ENCODE measurements around the gene RPL7L1. TPM values are rescaled to one million over a fixed set of nuclear protein-coding genes. Genes with fewer than 3 reads are reported as not detected.

RPL7L1 gene
- total RNA-seq, 1 experiment from 2014 or later = 103 TPM

DNA sequence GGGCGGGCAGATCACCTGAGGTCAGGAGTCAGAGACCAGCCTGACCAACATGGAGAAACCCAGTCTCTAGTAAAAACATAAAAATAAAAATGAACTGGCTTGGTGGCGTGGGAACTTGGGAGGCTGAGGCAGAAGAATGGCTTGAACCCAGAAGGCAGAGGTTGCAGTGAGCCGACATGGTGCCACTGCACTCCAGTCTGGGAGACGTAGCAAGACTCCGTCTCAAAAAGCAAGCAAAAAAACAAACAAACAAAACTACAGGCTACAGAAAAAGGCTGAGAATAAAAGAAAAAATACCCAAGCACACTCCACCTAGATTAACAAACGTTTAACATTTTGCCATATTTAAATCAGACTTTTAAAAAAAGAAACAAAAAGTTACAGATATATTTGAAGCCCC, 42.4 kb downstream of the RPL7L1 start:
- Mint-ChIP-seq H3K27me3 (ENCODE audit: insufficient read depth, unreplicated experiment) (no peaks in the 10 kb centered on the region), H3K4me1 (ENCODE audit: low read depth, unreplicated experiment) (no peaks in the 10 kb centered on the region), H3K4me3 (ENCODE audit: unreplicated experiment) (no peak overlapping the region), H3K36me3 (ENCODE audit: insufficient read depth, unreplicated experiment) (no peaks in the 10 kb centered on the region), H3K27ac (ENCODE audit: unreplicated experiment) (no peak overlapping the region), H3K9me3 (ENCODE audit: unreplicated experiment) (no peaks in the 10 kb centered on the region)
- Histone ChIP-seq H3K27me3 (replicated peaks; ENCODE audit: control insufficient read depth, insufficient read depth, low read length) (no peaks in the 10 kb centered on the region), H3K4me1 (no peaks in the 10 kb centered on the region), H3K4me3 (ENCODE audit: low read depth, low read length) (no peak overlapping the region), H3K36me3 (ENCODE audit: control insufficient read depth, insufficient read depth, low read length) (no peaks in the 10 kb centered on the region), H3K9me3 (no peaks in the 10 kb centered on the region)
- DNase-seq = no peak
- CTCF ChIA-PET = no interaction called here
- TF ChIP-seq, protein P1, sequence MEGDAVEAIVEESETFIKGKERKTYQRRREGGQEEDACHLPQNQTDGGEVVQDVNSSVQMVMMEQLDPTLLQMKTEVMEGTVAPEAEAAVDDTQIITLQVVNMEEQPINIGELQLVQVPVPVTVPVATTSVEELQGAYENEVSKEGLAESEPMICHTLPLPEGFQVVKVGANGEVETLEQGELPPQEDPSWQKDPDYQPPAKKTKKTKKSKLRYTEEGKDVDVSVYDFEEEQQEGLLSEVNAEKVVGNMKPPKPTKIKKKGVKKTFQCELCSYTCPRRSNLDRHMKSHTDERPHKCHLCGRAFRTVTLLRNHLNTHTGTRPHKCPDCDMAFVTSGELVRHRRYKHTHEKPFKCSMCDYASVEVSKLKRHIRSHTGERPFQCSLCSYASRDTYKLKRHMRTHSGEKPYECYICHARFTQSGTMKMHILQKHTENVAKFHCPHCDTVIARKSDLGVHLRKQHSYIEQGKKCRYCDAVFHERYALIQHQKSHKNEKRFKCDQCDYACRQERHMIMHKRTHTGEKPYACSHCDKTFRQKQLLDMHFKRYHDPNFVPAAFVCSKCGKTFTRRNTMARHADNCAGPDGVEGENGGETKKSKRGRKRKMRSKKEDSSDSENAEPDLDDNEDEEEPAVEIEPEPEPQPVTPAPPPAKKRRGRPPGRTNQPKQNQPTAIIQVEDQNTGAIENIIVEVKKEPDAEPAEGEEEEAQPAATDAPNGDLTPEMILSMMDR (IDR thresholded peaks at IDR 0.05; ENCODE audit: insufficient read depth in 1 of 2, low read depth in 1 of 2, low read length in 1 of 2, severe bottlenecking in 1 of 2, unreplicated experiment in 1 of 2) = no peak
- POLR2A ChIA-PET = interaction anchor here (0.7 kb wide), 1 partner anchor 71 kb away, joined by 4 read pairs; no protein-coding TSS in a partner anchor
- intact Hi-C loops (cut with micrococcal nuclease; ENCODE audit: unreplicated experiment) = no loop called here
- BruUV-seq (replicated peaks) = no TSS peak

DNA sequence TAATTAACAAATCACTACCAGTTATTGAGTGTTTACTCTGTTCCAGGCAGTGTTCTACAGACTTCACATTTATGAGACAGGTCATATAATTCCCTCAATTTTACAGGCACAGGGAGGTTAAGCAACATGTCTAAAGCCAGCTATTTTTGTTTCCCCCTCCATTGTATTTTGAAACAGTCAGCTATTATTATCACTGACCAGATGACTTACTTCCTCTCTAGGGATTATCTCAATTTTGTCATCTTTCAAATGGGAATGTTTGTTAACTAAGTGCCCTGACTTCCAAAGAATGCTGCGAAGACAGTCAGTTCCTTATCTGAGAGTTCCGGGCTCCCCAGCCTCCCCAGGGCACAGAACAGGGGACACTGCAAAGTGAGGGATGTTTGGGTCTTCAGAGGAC, 44.2 kb downstream of the RPL7L1 start:
- intact Hi-C loops (cut with micrococcal nuclease; ENCODE audit: unreplicated experiment) = no loop called here
- BruUV-seq (replicated peaks) = no TSS peak
- Mint-ChIP-seq H3K4me1 (ENCODE audit: low read depth, unreplicated experiment) (no peaks in the 10 kb centered on the region), H3K27me3 (ENCODE audit: insufficient read depth, unreplicated experiment) (no peaks in the 10 kb centered on the region), H3K9me3 (ENCODE audit: unreplicated experiment) (no peaks in the 10 kb centered on the region), H3K27ac (ENCODE audit: unreplicated experiment) (no peak overlapping the region), H3K36me3 (ENCODE audit: insufficient read depth, unreplicated experiment) (no peaks in the 10 kb centered on the region), H3K4me3 (ENCODE audit: unreplicated experiment) (no peak overlapping the region)
- peaks cover 4% of the 10 kb centered on the region for H3K4me1 ChIP-seq
- TF ChIP-seq, protein P1 (IDR thresholded peaks at IDR 0.05; ENCODE audit: insufficient read depth in 1 of 2, low read depth in 1 of 2, low read length in 1 of 2, severe bottlenecking in 1 of 2, unreplicated experiment in 1 of 2) = no peak
- H3K27me3 ChIP-seq (replicated peaks; ENCODE audit: control insufficient read depth, insufficient read depth, low read length) = no peaks in the 10 kb centered on the region
- H3K36me3 ChIP-seq (ENCODE audit: control insufficient read depth, insufficient read depth, low read length) = no peaks in the 10 kb centered on the region
- ChIA-PET POLR2A (no interaction called here), CTCF (no interaction called here)
- H3K4me3 ChIP-seq (ENCODE audit: low read depth, low read length) = no peak overlapping the region
- no peak for DNase-seq
- H3K9me3 ChIP-seq = no peaks in the 10 kb centered on the region

DNA sequence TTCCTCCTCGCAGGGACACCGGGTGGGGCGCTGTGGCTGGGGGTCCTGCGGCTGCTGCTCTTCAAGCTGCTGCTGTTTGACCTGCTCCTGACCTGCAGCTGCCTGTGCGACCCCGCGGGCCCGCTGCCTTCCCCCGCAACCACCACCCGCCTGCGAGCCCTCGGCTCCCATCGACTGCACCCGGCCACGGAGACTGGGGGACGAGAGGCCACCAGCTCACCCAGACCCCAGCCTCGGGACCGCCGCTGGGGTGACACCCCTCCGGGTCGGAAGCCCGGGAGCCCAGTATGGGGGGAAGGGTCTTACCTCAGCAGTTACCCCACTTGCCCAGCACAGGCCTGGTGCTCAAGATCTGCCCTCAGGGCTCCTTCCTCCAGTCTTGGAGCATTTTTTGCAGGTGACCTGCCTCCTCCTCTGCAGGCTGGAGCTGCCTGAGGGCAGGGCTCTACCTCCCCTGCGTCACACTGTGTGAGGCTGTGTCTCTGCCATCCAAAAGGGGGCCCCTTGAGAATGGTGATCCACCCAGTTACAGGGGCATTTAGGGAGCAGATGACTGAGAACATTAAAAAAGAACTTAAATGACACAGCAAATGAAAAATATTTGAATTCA, 45.9 kb downstream of the RPL7L1 start:
- intact Hi-C loops (cut with micrococcal nuclease; ENCODE audit: unreplicated experiment) = no loop called here
- Histone ChIP-seq H3K4me1 (peaks cover 5% of the 10 kb centered on the region), H3K4me3 (ENCODE audit: low read depth, low read length) (no peak overlapping the region), H3K9me3 (no peaks in the 10 kb centered on the region), H3K27me3 (replicated peaks; ENCODE audit: control insufficient read depth, insufficient read depth, low read length) (no peaks in the 10 kb centered on the region), H3K36me3 (ENCODE audit: control insufficient read depth, insufficient read depth, low read length) (no peaks in the 10 kb centered on the region)
- peaks cover 4% of the 10 kb centered on the region for H3K4me1 Mint-ChIP-seq (ENCODE audit: low read depth, unreplicated experiment)
- CTCF ChIA-PET = no interaction called here
- no peaks in the 10 kb centered on the region for H3K9me3 Mint-ChIP-seq (ENCODE audit: unreplicated experiment)
- POLR2A ChIA-PET = no interaction called here
- H3K27me3 Mint-ChIP-seq (ENCODE audit: insufficient read depth, unreplicated experiment) = no peaks in the 10 kb centered on the region
- TF ChIP-seq, protein P1 (IDR thresholded peaks at IDR 0.05; ENCODE audit: insufficient read depth in 1 of 2, low read depth in 1 of 2, low read length in 1 of 2, severe bottlenecking in 1 of 2, unreplicated experiment in 1 of 2) = no peak
- no peak for DNase-seq
- no peak overlapping the region for H3K4me3 Mint-ChIP-seq (ENCODE audit: unreplicated experiment)
- BruUV-seq (replicated peaks) = no TSS peak
- peaks cover 12% of the 10 kb centered on the region for H3K36me3 Mint-ChIP-seq (ENCODE audit: insufficient read depth, unreplicated experiment)
- H3K27ac Mint-ChIP-seq (ENCODE audit: unreplicated experiment) = no peak overlapping the region
